GM19467 (cell line): ENCODE results near the gene ATP6V1G2.
"Not testable (repeated sequence)": the region's sequence is repeated elsewhere in the genome, so short reads cannot be mapped to it uniquely, and the experiment has no call there.

Experiments used
- ATAC-seq: cut with Tn5 transposase; IDR thresholded peaks from one replicate; pipeline ENCODE4 v1.9.1; 2021; ENCODE audit warnings: mild to moderate bottlenecking, moderate library complexity; ENCODE audit not compliant: unreplicated experiment

ATP6V1G2 gene

GRCh38 chr6:31575952-31576685 lies 29.7 kb upstream of the ATP6V1G2 start:
- no peak for ATAC-seq

GRCh38 chr6:31575335-31575901 lies 29.0 kb upstream of the ATP6V1G2 start, which contains the start of gene TNF:
TNF (plus strand) TSS chr6:31575565; CDS start chr6:31575742, 177 bp downstream.
- no peak for ATAC-seq

DNA sequence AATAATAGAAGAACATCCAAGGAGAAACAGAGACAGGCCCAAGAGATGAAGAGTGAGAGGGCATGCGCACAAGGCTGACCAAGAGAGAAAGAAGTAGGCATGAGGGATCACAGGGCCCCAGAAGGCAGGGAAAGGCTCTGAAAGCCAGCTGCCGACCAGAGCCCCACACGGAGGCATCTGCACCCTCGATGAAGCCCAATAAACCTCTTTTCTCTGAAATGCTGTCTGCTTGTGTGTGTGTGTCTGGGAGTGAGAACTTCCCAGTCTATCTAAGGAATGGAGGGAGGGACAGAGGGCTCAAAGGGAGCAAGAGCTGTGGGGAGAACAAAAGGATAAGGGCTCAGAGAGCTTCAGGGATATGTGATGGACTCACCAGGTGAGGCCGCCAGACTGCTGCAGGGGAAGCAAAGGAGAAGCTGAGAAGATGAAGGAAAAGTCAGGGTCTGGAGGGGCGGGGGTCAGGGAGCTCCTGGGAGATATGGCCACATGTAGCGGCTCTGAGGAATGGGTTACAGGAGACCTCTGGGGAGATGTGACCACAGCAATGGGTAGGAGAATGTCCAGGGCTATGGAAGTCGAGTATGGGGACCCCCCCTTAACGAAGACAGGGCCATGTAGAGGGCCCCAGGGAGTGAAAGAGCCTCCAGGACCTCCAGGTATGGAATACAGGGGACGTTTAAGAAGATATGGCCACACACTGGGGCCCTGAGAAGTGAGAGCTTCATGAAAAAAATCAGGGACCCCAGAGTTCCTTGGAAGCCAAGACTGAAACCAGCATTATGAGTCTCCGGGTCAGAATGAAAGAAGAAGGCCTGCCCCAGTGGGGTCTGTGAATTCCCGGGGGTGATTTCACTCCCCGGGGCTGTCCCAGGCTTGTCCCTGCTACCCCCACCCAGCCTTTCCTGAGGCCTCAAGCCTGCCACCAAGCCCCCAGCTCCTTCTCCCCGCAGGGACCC lies 28.0 kb upstream of the ATP6V1G2 start:
- ATAC-seq, result no peak

DNA sequence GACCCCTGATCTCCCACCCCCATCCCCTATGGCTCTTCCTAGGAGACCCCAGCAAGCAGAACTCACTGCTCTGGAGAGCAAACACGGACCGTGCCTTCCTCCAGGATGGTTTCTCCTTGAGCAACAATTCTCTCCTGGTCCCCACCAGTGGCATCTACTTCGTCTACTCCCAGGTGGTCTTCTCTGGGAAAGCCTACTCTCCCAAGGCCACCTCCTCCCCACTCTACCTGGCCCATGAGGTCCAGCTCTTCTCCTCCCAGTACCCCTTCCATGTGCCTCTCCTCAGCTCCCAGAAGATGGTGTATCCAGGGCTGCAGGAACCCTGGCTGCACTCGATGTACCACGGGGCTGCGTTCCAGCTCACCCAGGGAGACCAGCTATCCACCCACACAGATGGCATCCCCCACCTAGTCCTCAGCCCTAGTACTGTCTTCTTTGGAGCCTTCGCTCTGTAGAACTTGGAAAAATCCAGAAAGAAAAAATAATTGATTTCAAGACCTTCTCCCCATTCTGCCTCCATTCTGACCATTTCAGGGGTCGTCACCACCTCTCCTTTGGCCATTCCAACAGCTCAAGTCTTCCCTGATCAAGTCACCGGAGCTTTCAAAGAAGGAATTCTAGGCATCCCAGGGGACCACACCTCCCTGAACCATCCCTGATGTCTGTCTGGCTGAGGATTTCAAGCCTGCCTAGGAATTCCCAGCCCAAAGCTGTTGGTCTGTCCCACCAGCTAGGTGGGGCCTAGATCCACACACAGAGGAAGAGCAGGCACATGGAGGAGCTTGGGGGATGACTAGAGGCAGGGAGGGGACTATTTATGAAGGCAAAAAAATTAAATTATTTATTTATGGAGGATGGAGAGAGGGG lies 27.1 kb upstream of the ATP6V1G2 start:
- no peak for ATAC-seq

DNA sequence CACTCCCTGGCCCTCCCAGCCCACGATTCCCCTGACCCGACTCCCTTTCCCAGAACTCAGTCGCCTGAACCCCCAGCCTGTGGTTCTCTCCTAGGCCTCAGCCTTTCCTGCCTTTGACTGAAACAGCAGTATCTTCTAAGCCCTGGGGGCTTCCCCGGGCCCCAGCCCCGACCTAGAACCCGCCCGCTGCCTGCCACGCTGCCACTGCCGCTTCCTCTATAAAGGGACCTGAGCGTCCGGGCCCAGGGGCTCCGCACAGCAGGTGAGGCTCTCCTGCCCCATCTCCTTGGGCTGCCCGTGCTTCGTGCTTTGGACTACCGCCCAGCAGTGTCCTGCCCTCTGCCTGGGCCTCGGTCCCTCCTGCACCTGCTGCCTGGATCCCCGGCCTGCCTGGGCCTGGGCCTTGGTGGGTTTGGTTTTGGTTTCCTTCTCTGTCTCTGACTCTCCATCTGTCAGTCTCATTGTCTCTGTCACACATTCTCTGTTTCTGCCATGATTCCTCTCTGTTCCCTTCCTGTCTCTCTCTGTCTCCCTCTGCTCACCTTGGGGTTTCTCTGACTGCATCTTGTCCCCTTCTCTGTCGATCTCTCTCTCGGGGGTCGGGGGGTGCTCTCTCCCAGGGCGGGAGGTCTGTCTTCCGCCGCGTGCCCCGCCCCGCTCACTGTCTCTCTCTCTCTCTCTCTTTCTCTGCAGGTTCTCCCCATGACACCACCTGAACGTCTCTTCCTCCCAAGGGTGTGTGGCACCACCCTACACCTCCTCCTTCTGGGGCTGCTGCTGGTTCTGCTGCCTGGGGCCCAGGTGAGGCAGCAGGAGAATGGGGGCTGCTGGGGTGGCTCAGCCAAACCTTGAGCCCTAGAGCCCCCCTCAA lies 25.9 kb upstream of the ATP6V1G2 start, which contains the start of gene LTA:
Gene LTA, plus strand, starts transcription at position 249 of the 871 bp plus-strand sequence. Its CDS starts 454 bp downstream, at position 703.
- peak; percentile 30 for ATAC-seq

GRCh38 chr6:31569861-31570536 lies 23.6 kb upstream of the ATP6V1G2 start:
- ATAC-seq, result no peak

- ATAC-seq, result peak; percentile 59
These were observed 22.1 kb upstream of the ATP6V1G2 start for GRCh38 chr6:31568537-31568961.

DNA sequence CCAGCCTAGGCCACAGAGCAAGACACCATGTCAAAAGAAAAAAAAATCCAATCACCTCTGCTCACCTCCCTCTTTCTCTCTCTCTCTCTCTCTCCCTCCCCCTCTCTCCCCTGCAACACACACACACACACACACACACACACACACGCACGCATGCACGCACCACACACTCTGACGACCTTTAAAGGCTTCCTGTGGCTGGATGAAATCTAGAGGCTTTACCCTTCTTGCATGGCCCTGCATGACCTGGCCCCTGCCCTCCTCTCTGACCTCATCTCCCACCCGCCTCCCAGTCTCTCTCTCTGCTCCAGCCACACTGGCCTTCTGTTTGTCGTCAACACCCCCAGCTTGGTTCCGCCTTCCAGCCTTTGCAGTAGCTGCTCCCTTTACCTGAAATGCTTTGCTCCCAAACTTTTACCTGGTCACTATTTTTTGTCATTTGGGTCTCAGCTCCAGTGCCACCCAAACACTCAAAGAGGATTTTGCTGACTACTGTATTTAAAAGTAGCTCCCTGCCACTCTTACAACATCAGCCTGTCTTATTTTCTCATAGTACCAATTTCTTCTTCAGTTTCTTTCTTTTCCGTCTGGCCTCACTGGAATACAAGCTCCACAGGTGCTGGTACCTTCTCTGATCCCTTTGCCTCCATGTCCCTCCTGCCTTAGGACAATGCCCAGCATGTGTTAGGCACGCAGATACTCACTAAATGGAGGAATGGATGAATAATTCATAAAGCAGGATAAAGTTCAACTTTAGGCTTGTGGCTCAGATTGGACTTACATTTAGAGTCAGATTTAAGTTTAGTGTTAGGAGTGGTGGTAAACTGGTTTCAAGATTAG lies 21.3 kb upstream of the ATP6V1G2 start:
- no peak for ATAC-seq

- no peak for ATAC-seq
These were observed 14.3 kb upstream of the ATP6V1G2 start for GRCh38 chr6:31560697-31561058.

DNA sequence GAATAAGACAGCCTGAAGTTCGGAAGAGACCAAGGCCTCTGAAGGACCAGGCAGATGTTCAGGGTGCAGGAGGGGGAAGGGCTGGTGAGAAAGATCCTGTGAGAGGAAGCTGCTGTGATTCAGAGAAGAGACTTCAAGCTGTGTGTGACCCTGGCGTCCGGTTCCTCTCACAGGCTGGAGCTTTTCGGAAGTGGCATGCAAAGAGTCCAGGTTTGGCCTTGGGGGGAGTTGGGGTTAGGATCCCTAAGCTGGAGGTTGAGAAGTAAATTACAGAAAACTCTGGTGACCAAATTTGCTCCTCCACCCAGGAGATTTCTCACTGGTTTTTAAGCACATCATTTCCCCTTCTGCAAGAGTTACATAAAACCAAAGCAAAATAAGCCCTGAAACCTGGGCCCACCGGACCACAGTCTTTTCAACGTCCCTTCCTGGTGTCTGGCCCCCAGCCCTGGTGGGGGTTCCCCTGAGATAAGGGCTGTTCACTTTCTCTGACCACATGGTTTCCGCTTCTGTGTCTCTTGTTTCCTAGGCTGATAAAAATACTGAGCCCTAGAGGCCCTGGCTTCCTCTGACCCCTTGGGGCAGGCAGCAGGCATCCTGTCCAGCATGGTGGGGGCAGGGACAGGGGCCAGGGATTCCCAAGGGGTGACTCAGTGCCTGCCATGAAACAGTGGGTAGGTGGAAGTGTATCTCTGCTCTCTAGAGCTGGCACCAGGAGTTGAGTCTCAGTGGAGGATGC lies 13.7 kb upstream of the ATP6V1G2 start:
- peak; percentile 54 for ATAC-seq

GRCh38 chr6:31559606-31559957 lies 13.2 kb upstream of the ATP6V1G2 start:
- no peak for ATAC-seq

DNA sequence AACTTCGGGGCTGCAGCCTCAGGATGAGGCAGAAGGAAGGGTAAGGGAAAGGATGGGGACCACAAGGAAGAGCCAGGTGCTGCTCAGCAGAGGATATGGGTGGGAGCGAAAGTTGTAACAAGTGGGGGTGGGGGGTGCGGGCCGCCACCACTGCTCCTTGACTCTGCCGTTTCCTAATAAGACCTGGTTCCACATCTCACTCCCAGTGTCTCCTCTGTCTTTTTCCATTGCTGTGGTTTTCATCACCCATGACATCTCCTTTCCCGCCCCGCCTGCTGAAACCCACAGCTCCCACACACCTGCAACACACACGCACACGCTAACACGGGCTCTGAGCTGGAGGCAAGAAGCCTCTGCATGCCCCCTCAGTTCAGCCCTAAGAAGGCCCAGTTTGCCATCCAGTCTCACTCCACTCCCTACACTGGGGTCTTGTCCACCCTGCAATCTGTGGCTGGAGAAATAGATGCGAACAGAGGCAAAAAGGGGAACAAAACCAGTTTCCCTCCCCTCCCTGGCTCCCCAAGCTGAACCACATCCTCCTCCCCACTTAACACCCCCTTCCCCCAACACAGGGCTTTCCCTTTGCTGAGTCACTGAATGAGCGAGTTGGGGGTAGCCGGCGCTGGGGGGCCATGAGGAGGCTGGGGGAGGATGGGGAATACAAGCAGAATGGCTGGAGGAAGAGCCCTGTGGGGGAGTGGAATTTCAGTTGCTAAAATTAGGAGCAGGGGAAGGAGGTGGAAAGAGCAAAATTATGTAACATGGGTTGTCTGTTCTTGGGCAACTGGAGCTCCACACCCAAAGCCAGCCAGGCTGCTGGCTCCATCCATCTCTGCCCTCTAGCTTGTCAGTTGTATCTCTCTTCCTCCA lies 12.5 kb upstream of the ATP6V1G2 start:
- no peak for ATAC-seq

DNA sequence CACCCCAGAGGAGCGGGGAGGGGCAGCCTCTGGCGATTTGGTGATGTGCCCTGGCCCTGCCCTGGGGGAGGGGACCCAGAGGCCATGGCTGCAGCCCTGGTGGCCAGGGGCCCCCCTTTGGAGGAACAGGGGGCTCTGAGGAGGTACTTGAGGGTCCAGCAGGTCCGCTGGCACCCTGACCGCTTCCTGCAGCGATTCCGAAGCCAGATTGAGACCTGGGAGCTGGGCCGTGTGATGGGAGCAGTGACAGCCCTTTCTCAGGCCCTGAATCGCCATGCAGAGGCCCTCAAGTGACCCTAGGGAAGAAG lies 11.9 kb upstream of the ATP6V1G2 start:
- no peak for ATAC-seq

- no peak for ATAC-seq
These were observed 11.3 kb upstream of the ATP6V1G2 start for GRCh38 chr6:31557443-31558317.

DNA sequence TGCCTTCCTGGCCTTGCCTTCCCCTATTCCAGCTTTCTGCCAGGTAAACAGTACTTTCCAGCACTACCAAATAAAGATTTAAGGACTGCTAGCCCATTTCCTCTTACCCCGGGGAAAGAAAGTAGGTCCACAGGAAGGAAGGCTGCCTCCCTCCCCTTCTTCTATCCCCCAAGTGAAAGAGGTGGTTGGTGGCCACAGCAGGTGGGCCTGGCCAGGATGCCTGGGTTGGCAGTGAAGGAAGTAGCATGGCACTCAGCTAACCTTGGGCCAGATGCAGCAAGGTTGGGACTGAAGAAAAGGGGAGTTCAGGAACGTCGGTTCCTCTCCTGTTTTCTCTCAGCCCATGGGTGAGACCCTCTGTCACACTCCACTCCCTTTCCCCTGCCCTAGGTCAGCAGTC lies 9.9 kb upstream of the ATP6V1G2 start:
- ATAC-seq, result no peak

DNA sequence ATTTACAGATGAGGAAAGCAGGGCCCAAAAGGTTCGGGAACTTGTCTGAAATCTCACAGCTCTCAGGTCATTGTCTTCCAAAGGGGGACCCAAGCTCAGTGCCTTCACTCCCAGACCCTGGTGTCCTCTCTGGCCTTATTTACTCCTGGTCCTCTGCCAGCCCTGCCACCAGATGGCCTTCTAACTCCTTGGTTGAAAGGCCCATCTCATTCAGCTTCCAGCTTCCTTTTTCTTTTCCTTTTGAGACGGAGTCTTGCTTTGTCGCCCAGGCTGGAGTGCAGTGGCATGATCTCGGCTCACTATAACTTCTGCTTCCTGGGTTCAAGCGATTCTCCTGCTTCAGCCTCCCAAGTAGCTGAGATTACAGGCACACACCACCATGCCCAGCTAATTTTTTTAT lies 5.0 kb upstream of the ATP6V1G2 start:
- not testable (repeated sequence) for ATAC-seq
